ENCODE measurements around the gene WDFY1.

GRCh38 chr2:223922308-223922707, 22.8 kb downstream of the WDFY1 start:
- TF ChIP-seq USF1 (CRISPR knock-in tag; IDR thresholded peaks at IDR 0.05), result no peak
- TF ChIP-seq CTCF (IDR thresholded peaks at IDR 0.05), result no peak
- TF ChIP-seq SP1 (CRISPR knock-in tag; conservative IDR thresholded peaks at IDR 0.05), result no peak
- no peak for TF ChIP-seq NFE2L1 (CRISPR knock-in tag; IDR thresholded peaks at IDR 0.05)
- TF ChIP-seq GABPB1 (CRISPR knock-in tag; IDR thresholded peaks at IDR 0.05), result no peak
- no peak for TF ChIP-seq SMAD4 (CRISPR knock-in tag; IDR thresholded peaks at IDR 0.05)
- no peak for TF ChIP-seq FOXP4 (CRISPR knock-in tag; IDR thresholded peaks at IDR 0.05)
- TF ChIP-seq NFATC4 (CRISPR knock-in tag; IDR thresholded peaks at IDR 0.05), result no peak
- no peak for TF ChIP-seq ZNF512 (CRISPR knock-in tag; IDR thresholded peaks at IDR 0.05; ENCODE audit: borderline replicate concordance)
